ENCODE measurements around the gene MUCL3. TPM values are rescaled to one million over a fixed set of nuclear protein-coding genes. Genes with fewer than 3 reads are reported as not detected.

Gene MUCL3
- polyA plus RNA-seq, 3 donors: not detected

DNA sequence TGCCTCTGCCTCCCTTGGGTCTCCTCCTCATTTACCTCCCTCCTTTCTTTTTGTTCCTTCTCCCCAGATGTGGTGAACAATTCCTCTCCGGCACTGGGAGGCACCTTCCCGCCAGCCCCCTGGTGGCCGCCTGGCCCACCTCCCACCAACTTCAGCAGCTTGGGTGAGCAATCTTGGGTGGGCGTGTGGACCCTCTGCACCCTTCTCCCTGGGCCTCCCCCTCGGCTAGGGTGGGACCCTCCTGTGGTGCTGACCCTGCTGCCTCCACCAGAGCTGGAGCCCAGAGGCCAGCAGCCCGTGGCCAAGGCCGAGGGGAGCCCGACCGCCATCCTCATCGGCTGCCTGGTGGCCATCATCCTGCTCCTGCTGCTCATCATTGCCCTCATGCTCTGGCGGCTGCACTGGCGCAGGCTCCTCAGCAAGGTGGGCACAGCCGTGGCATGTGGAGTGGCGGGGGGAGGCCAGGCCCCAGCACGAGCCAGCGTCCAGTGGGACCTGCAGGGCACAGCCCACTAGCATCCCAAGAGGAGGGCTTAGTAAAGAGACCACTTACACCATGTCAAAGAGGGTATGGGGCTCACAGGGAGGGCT is 47.7 kb upstream of the MUCL3 start:
- H3K9ac ChIP-seq (ENCODE audit: insufficient read depth, low read length, poor library complexity, severe bottlenecking): no peak overlapping the region
- H3K4me3 ChIP-seq (replicated peaks in 1 of 3; ENCODE audit: low read depth in 2 of 3, low read length in 3 of 3): no peak overlapping the region
- intact Hi-C loops (cut with micrococcal nuclease): no loop called here
- H3K27ac Mint-ChIP-seq: no peak overlapping the region
- H3K4me2 ChIP-seq (replicated peaks; ENCODE audit: extremely low read depth, low read length, poor library complexity, severe bottlenecking): no peak overlapping the region
- H3K79me2 ChIP-seq (ENCODE audit: insufficient read depth, low read length): no peaks in the 10 kb centered on the region
- no peaks in the 10 kb centered on the region for H3K36me3 Mint-ChIP-seq
- H3K9me3 Mint-ChIP-seq: no peaks in the 10 kb centered on the region
- DNase-seq: no peak
- H3K36me3 ChIP-seq (replicated peaks in 1 of 2; ENCODE audit: control insufficient read depth in 1 of 2, insufficient read depth in 2 of 2, low read length in 2 of 2): no peaks in the 10 kb centered on the region
- no peaks in the 10 kb centered on the region for H4K20me1 ChIP-seq (ENCODE audit: insufficient read depth, low read length)
- TF ChIP-seq, protein P1, sequence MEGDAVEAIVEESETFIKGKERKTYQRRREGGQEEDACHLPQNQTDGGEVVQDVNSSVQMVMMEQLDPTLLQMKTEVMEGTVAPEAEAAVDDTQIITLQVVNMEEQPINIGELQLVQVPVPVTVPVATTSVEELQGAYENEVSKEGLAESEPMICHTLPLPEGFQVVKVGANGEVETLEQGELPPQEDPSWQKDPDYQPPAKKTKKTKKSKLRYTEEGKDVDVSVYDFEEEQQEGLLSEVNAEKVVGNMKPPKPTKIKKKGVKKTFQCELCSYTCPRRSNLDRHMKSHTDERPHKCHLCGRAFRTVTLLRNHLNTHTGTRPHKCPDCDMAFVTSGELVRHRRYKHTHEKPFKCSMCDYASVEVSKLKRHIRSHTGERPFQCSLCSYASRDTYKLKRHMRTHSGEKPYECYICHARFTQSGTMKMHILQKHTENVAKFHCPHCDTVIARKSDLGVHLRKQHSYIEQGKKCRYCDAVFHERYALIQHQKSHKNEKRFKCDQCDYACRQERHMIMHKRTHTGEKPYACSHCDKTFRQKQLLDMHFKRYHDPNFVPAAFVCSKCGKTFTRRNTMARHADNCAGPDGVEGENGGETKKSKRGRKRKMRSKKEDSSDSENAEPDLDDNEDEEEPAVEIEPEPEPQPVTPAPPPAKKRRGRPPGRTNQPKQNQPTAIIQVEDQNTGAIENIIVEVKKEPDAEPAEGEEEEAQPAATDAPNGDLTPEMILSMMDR (IDR thresholded peaks at IDR 0.05): no peak
- no peak overlapping the region for H3K4me3 Mint-ChIP-seq
- 96% methylated on average over 12 of the region's 16 CpGs for WGBS (ENCODE audit: insufficient coverage)
- H3K27me3 Mint-ChIP-seq (ENCODE audit: low read depth in 3 of 3): peaks cover 4 to 13% (median 5%) of the 10 kb centered on the region in 3 donors
- H3K4me1 Mint-ChIP-seq: no peaks in the 10 kb centered on the region
- H3K27ac ChIP-seq (ENCODE audit: low read depth in 1 of 2, low read length in 2 of 2): no peak overlapping the region
- H3K4me1 ChIP-seq (ENCODE audit: control insufficient read depth in 1 of 2, insufficient read depth in 2 of 2, low read length in 2 of 2): no peaks in the 10 kb centered on the region
- no peak overlapping the region for H2AFZ ChIP-seq (ENCODE audit: insufficient read depth, low read depth, low read length, poor library complexity, severe bottlenecking)
- H3K9me3 ChIP-seq (replicated peaks in 1 of 2; ENCODE audit: control insufficient read depth in 1 of 2, insufficient read depth in 1 of 2, low read length in 2 of 2): no peaks in the 10 kb centered on the region
- no peaks in the 10 kb centered on the region for H3K27me3 ChIP-seq (ENCODE audit: control insufficient read depth in 2 of 2, insufficient read depth in 2 of 2, low read length in 2 of 2)

DNA sequence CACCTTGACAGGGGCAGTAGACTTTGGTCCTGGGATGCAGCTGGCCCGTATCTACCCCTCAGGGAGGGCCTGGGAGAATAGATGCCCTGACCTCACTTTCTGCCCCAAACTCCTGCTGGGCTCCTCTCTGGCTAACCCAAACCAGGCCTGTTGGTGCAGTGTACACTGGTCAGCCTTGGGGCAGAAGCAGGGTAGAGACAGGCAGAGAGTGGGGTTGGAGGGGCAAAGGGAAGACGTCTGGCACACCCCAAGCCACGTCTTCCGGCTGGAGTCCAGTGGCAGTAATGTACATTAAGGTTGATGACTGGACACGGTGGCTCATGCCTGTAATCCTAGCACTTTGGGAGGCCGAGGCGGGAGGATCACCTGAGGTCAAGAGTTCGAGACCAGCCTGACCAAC is 47.1 kb upstream of the MUCL3 start:
- Histone ChIP-seq H3K36me3 (replicated peaks in 1 of 2; ENCODE audit: control insufficient read depth in 1 of 2, insufficient read depth in 2 of 2, low read length in 2 of 2) (no peaks in the 10 kb centered on the region), H3K4me2 (replicated peaks; ENCODE audit: extremely low read depth, low read length, poor library complexity, severe bottlenecking) (no peak overlapping the region), H3K79me2 (ENCODE audit: insufficient read depth, low read length) (no peaks in the 10 kb centered on the region), H3K9ac (ENCODE audit: insufficient read depth, low read length, poor library complexity, severe bottlenecking) (no peak overlapping the region), H3K27me3 (ENCODE audit: control insufficient read depth in 2 of 2, insufficient read depth in 2 of 2, low read length in 2 of 2) (no peaks in the 10 kb centered on the region), H3K4me3 (replicated peaks in 1 of 3; ENCODE audit: low read depth in 2 of 3, low read length in 3 of 3) (no peak overlapping the region), H3K4me1 (ENCODE audit: control insufficient read depth in 1 of 2, insufficient read depth in 2 of 2, low read length in 2 of 2) (no peaks in the 10 kb centered on the region), H2AFZ (ENCODE audit: insufficient read depth, low read depth, low read length, poor library complexity, severe bottlenecking) (no peak overlapping the region), H4K20me1 (ENCODE audit: insufficient read depth, low read length) (no peaks in the 10 kb centered on the region), H3K27ac (ENCODE audit: low read depth in 1 of 2, low read length in 2 of 2) (no peak overlapping the region), H3K9me3 (replicated peaks in 1 of 2; ENCODE audit: control insufficient read depth in 1 of 2, insufficient read depth in 1 of 2, low read length in 2 of 2) (no peaks in the 10 kb centered on the region)
- 97% methylated on average over 3 of the region's 8 CpGs for WGBS (ENCODE audit: insufficient coverage)
- Mint-ChIP-seq H3K4me1 (no peaks in the 10 kb centered on the region), H3K4me3 (no peak overlapping the region), H3K27me3 (ENCODE audit: low read depth in 3 of 3) (peaks cover 4 to 13% (median 5%) of the 10 kb centered on the region in 3 donors), H3K27ac (no peak overlapping the region), H3K9me3 (no peaks in the 10 kb centered on the region), H3K36me3 (peaks cover 0 to under 1% of the 10 kb centered on the region in 2 donors)
- intact Hi-C loops (cut with micrococcal nuclease): no loop called here
- TF ChIP-seq, protein P1 (IDR thresholded peaks at IDR 0.05): no peak
- DNase-seq: no peak
